PC-3 (cell line): Measurements from ENCODE around the gene DCLK3.

Experiments used
- CTCF ChIP-seq: fragments of 300-600 bp; sonication (generic); conservative IDR thresholded peaks from 2 replicates; pipeline ENCODE4 v1.5.1; 2017; ENCODE audit warnings: antibody characterized with exemption, low read depth, mild to moderate bottlenecking, low read length
- EZH2 ChIP-seq: fragments of 300-600 bp; sonication (generic); IDR thresholded peaks from one replicate; pipeline ENCODE4 v1.6.1; 2017; ENCODE audit warnings: antibody characterized with exemption, mild to moderate bottlenecking, low read length; ENCODE audit not compliant: unreplicated experiment

- TF ChIP-seq CTCF (no peak), EZH2 (no peak)
Observed at GRCh38 chr3:36663666-36664291, 100.6 kb downstream of the DCLK3 start.
